Common myeloid progenitor, CD34-positive (primary cell): ENCODE results near the gene SERPINA5.

Source experiments
- CTCF ChIA-PET: fragments of 350-600 bp; sonication (Branson Sonifier 250); formaldehyde crosslinking; loops from one replicate; lab custom pipeline; 2021; ENCODE audit warnings: antibody characterized with exemption; lab: Charles Lee
- POLR2A ChIA-PET: fragments of 350-600 bp; sonication (Branson Sonifier 250); formaldehyde crosslinking; loops from one replicate; lab custom pipeline; 2021; ENCODE audit warnings: antibody characterized with exemption; lab: Charles Lee
- DNase-seq, 3 donors: peaks; one replicate each; pipeline versions ENCODE4 v3.0.0 to v3.0.0-alpha.2; 2013
- H3K27ac ChIP-seq, 2 experiments: 1 replicate in 1 of 2; 2 replicates in 1 of 2; pipeline ENCODE4 v1.7.0; 2013; ENCODE audit warnings: inconsistent platforms in 2 of 2, low read length in 2 of 2, mild to moderate bottlenecking in 2 of 2, low read depth in 1 of 2, moderate library complexity in 1 of 2; ENCODE audit not compliant: severe bottlenecking in 2 of 2, insufficient read depth in 1 of 2, poor library complexity in 1 of 2
- H3K27me3 ChIP-seq, 5 experiments: replicated peaks in 2 of 5; 1 replicate in 3 of 5; 2 replicates in 2 of 5; pipeline versions ENCODE4 v1.6.1 to v1.7.0; 2013; ENCODE audit warnings: low read length in 4 of 5, mild to moderate bottlenecking in 2 of 5, moderate library complexity in 2 of 5, inconsistent platforms in 1 of 5; ENCODE audit not compliant: insufficient read depth in 5 of 5, control insufficient read depth in 4 of 5
- H3K36me3 ChIP-seq, 4 experiments: 1 replicate in 2 of 4; 2 replicates in 2 of 4; pipeline versions ENCODE4 v1.6.1 to v1.7.0; 2013; ENCODE audit warnings: low read length in 3 of 4, control low read depth in 1 of 4, mild to moderate bottlenecking in 1 of 4; ENCODE audit not compliant: control insufficient read depth in 4 of 4, insufficient read depth in 4 of 4
- H3K4me1 ChIP-seq, 4 experiments: 1 replicate in 3 of 4; 2 replicates in 1 of 4; pipeline versions ENCODE4 v1.6.1 to v1.7.1; 2013; ENCODE audit warnings: low read length in 3 of 4, mild to moderate bottlenecking in 3 of 4, control low read depth in 1 of 4, inconsistent platforms in 1 of 4, moderate library complexity in 1 of 4; ENCODE audit not compliant: control insufficient read depth in 4 of 4, insufficient read depth in 4 of 4; ENCODE audit errors: control extremely low read depth in 1 of 4
- H3K4me3 ChIP-seq, 7 experiments: 1 replicate in 4 of 7; 2 replicates in 3 of 7; pipeline versions ENCODE4 v1.5.1 to v1.7.0; 2013; ENCODE audit warnings: mild to moderate bottlenecking in 7 of 7, low read length in 6 of 7, moderate library complexity in 6 of 7, inconsistent platforms in 2 of 7, low read depth in 2 of 7, control low read depth in 1 of 7; ENCODE audit not compliant: insufficient read depth in 4 of 7, control insufficient read depth in 1 of 7; ENCODE audit errors: extremely low read depth in 1 of 7
- H3K9me3 ChIP-seq, 5 experiments: 1 replicate in 4 of 5; 2 replicates in 1 of 5; pipeline versions ENCODE4 v1.6.1 to v1.7.1; 2013; ENCODE audit warnings: low read length in 4 of 5, mild to moderate bottlenecking in 2 of 5, inconsistent platforms in 1 of 5, low read depth in 1 of 5, moderate library complexity in 1 of 5; ENCODE audit not compliant: control insufficient read depth in 4 of 5, insufficient read depth in 2 of 5; ENCODE audit errors: control extremely low read depth in 1 of 5
- WGBS: methylation state at CpG from one replicate; pipeline ENCODE4 v1.1.5; 2013; ENCODE audit not compliant: insufficient coverage; 5-methylcytosine and 5-hydroxymethylcytosine counted together

Gene SERPINA5

DNA sequence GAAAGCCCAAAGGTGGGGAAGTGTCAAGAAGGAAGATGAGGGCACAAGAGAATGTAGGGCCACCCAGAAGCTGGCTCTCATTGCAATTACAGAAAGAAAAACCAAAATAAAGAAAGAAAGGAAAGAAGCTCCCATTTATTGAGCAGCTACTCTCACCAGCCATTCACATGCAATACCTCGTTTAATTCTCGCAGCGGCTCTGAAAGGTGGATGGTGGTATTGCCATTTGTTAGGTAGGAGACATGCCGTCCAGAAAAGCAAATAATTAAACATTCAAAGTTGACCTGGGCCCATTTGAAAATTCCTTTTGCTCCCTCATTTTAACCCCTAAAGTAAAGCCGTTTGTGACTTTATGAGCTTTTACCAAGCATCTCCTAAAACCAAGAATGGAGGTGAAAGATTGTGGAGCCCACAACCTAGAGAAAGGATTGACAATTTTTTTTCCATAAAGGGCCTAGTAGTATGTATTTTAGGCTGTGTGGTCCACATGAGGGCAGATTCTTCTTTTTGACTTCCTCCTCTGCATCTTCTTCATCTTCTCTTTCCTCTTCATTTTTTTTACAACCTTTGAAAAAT lies 36.2 kb downstream of the SERPINA5 start:
- H3K9me3 ChIP-seq = peaks cover 2 to 43% (median 18%) of the 10 kb centered on the region in 5 experiments
- no peak overlapping the region for H3K4me3 ChIP-seq
- 100% methylated on average over 1 of the region's 5 CpGs for WGBS
- no peak for DNase-seq
- no peaks in the 10 kb centered on the region for H3K4me1 ChIP-seq
- ChIA-PET CTCF (no interaction called here), POLR2A (no interaction called here)
- peaks cover 0 to 6% (median 0%) of the 10 kb centered on the region in 5 experiments for H3K27me3 ChIP-seq
- no peaks in the 10 kb centered on the region for H3K36me3 ChIP-seq
- H3K27ac ChIP-seq = no peak overlapping the region

- peak in 1 of 3 donors; percentile 1 for DNase-seq
- no peaks in the 10 kb centered on the region for H3K36me3 ChIP-seq
- ChIA-PET POLR2A (no interaction called here), CTCF (interaction anchor here (1.1 kb wide), 1 partner anchor 14 kb away, joined by 3 read pairs; no protein-coding TSS in a partner anchor)
- no peak overlapping the region for H3K27ac ChIP-seq
- peaks cover 0 to 10% (median 0%) of the 10 kb centered on the region in 5 experiments for H3K27me3 ChIP-seq
- H3K9me3 ChIP-seq = peaks cover 2 to 43% (median 18%) of the 10 kb centered on the region in 5 experiments
- no peak overlapping the region for H3K4me3 ChIP-seq
- no peaks in the 10 kb centered on the region for H3K4me1 ChIP-seq
- 100% methylated on average over 1 of the region's 3 CpGs for WGBS
Measured at GRCh38 chr14:94617988-94618822, 37.0 kb downstream of the SERPINA5 start.

DNA sequence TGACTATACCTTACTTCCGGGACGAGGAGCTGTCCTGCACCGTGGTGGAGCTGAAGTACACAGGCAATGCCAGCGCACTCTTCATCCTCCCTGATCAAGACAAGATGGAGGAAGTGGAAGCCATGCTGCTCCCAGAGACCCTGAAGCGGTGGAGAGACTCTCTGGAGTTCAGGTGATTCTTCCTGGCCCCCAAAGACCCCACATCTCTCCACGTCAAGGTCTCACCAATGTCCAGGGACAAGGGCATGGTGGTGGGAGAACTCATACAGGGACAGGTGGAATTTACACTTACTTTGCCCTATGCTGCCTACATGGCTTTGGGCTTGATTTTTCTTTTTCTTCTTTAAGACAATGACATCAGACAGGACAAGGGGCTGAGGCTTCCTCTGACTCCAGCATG lies 38.1 kb downstream of the SERPINA5 start:
- H3K9me3 ChIP-seq = peaks cover 2 to 46% (median 18%) of the 10 kb centered on the region in 5 experiments
- no peak for DNase-seq
- no peaks in the 10 kb centered on the region for H3K4me1 ChIP-seq
- ChIA-PET POLR2A (no interaction called here), CTCF (interaction anchor here (0.6 to 1.1 kb wide), 2 partner anchors 15 to 641 kb away, joined by 3 read pairs; no protein-coding TSS in a partner anchor)
- no peak overlapping the region for H3K27ac ChIP-seq
- no peaks in the 10 kb centered on the region for H3K36me3 ChIP-seq
- H3K4me3 ChIP-seq = no peak overlapping the region
- 83% methylated on average over 1 of the region's 6 CpGs for WGBS
- H3K27me3 ChIP-seq = peaks cover 0 to 7% (median 0%) of the 10 kb centered on the region in 5 experiments

- CTCF ChIA-PET = no interaction called here
- POLR2A ChIA-PET = no interaction called here
Measured at GRCh38 chr14:94620597-94620996, 39.4 kb downstream of the SERPINA5 start.

GRCh38 chr14:94621358-94622134 lies 40.3 kb downstream of the SERPINA5 start:
- peaks cover 0 to 16% (median 0%) of the 10 kb centered on the region in 5 experiments for H3K27me3 ChIP-seq
- H3K27ac ChIP-seq = no peak overlapping the region
- no peak overlapping the region for H3K4me3 ChIP-seq
- WGBS = 86% methylated on average over 4 of the region's 5 CpGs
- no peak for DNase-seq
- ChIA-PET CTCF (no interaction called here), POLR2A (no interaction called here)
- H3K9me3 ChIP-seq = peaks cover 2 to 37% (median 18%) of the 10 kb centered on the region in 5 experiments
- no peaks in the 10 kb centered on the region for H3K4me1 ChIP-seq
- no peaks in the 10 kb centered on the region for H3K36me3 ChIP-seq

More at GRCh38 chr14:94620597-94620996, 39.4 kb downstream of the SERPINA5 start:
- DNase-seq = no peak
- no peaks in the 10 kb centered on the region for H3K36me3 ChIP-seq
- no peaks in the 10 kb centered on the region for H3K4me1 ChIP-seq
- no peak overlapping the region for H3K27ac ChIP-seq
- peaks cover 2 to 45% (median 18%) of the 10 kb centered on the region in 5 experiments for H3K9me3 ChIP-seq
- 90% methylated on average over 4 of the region's 6 CpGs for WGBS
- no peak overlapping the region for H3K4me3 ChIP-seq
- peaks cover 0 to 15% (median 0%) of the 10 kb centered on the region in 5 experiments for H3K27me3 ChIP-seq

DNA sequence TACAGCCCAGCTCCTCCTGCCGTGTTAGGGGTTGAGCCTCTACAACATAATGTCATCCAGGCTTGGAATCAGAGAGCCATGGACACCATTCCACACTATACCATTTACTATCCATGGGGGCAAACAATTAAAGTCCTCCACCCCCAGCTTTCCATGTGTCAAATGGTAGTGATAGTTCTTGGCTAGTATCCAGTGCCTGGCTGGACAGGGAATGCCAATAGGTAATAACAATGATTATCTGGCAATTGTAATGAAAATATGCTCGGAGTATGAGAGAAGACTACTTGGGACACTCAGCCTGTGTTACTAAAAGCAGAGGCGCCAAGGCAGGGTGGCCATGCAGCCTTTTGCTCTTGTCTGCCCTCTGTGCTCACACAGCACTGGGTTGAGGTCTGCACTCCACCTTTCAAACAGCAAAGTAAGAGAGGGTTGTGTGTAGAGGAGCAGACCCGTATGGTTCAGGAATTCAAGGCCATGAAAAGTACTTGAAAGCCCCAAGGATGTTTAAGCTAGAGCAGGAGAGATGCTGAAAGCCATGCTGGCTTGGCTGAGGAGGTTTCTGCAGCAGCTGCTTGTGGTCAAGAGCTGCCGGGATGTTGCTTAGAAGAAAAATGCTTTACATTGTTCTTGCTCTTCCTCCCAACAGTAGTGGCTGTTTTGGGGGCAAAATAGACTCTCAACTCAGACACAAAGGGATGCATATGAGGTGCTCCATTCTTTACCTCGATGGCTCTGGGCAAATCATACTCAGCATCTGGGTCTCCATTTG lies 41.6 kb downstream of the SERPINA5 start:
- Histone ChIP-seq H3K4me3 (no peak overlapping the region), H3K27ac (no peak overlapping the region), H3K36me3 (no peaks in the 10 kb centered on the region), H3K9me3 (peaks cover 0 to 27% (median 11%) of the 10 kb centered on the region in 5 experiments), H3K4me1 (no peaks in the 10 kb centered on the region), H3K27me3 (peaks cover 0 to 16% (median 0%) of the 10 kb centered on the region in 5 experiments)
- 58% methylated on average over 3 of the region's 6 CpGs for WGBS
- ChIA-PET POLR2A (no interaction called here), CTCF (no interaction called here)
- no peak for DNase-seq
